HL-60 (cell line): ENCODE data around the gene ADISSP.

Source experiments
- DNase-seq, 2 experiments: peaks; one replicate each; pipeline ENCODE4 v3.0.0-alpha.2; 2010 to 2020; ENCODE audit warnings: low read depth in 1 of 2, low spot score in 1 of 2
- H3K27ac ChIP-seq: fragments of 250-450 bp; sonication (Bioruptor Pico); replicated peaks from 2 replicates; pipeline ENCODE4 v1.5.1; 2020; ENCODE audit warnings: mild to moderate bottlenecking, moderate library complexity
- H3K27me3 ChIP-seq: fragments of 250-450 bp; sonication (Bioruptor Pico); 2 replicates; pipeline ENCODE4 v1.5.1; 2021; ENCODE audit warnings: mild to moderate bottlenecking, moderate library complexity; ENCODE audit not compliant: insufficient read depth, poor library complexity, severe bottlenecking
- H3K4me3 ChIP-seq: replicated peaks from 2 replicates; pipeline ENCODE4 v1.5.1; 2011; ENCODE audit warnings: mild to moderate bottlenecking, control low read depth, low read length; ENCODE audit not compliant: insufficient read depth
- CTCF ChIP-seq: IDR thresholded peaks from one replicate; pipeline ENCODE4 v1.5.1; 2011; ENCODE audit warnings: low read length, control low read depth, inconsistent platforms; ENCODE audit not compliant: insufficient read depth
- GABPA ChIP-seq: IDR thresholded peaks from 2 replicates; pipeline ENCODE4 v1.6.1; 2012; ENCODE audit warnings: low read depth
- POLR2AphosphoS5 ChIP-seq: IDR thresholded peaks from 2 replicates; pipeline ENCODE4 v1.6.1; 2012; ENCODE audit warnings: low read depth
- SPI1 ChIP-seq: IDR thresholded peaks from 2 replicates; pipeline ENCODE4 v1.6.1; 2012; ENCODE audit warnings: low read depth, mild to moderate bottlenecking, borderline replicate concordance
- TF ChIP-seq, protein P1 (sequence below): IDR thresholded peaks from 2 replicates; pipeline ENCODE4 v1.6.1; 2012; ENCODE audit warnings: low read depth; ENCODE audit not compliant: insufficient replicate concordance

The ADISSP gene

GRCh38 chr20:3704087-3704486, 63.5 kb downstream of the ADISSP start:
- TF ChIP-seq SPI1 = no peak
- TF ChIP-seq, protein P1, sequence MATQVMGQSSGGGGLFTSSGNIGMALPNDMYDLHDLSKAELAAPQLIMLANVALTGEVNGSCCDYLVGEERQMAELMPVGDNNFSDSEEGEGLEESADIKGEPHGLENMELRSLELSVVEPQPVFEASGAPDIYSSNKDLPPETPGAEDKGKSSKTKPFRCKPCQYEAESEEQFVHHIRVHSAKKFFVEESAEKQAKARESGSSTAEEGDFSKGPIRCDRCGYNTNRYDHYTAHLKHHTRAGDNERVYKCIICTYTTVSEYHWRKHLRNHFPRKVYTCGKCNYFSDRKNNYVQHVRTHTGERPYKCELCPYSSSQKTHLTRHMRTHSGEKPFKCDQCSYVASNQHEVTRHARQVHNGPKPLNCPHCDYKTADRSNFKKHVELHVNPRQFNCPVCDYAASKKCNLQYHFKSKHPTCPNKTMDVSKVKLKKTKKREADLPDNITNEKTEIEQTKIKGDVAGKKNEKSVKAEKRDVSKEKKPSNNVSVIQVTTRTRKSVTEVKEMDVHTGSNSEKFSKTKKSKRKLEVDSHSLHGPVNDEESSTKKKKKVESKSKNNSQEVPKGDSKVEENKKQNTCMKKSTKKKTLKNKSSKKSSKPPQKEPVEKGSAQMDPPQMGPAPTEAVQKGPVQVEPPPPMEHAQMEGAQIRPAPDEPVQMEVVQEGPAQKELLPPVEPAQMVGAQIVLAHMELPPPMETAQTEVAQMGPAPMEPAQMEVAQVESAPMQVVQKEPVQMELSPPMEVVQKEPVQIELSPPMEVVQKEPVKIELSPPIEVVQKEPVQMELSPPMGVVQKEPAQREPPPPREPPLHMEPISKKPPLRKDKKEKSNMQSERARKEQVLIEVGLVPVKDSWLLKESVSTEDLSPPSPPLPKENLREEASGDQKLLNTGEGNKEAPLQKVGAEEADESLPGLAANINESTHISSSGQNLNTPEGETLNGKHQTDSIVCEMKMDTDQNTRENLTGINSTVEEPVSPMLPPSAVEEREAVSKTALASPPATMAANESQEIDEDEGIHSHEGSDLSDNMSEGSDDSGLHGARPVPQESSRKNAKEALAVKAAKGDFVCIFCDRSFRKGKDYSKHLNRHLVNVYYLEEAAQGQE = no peak
- no peak for TF ChIP-seq CTCF
- TF ChIP-seq GABPA = no peak
- no peak for TF ChIP-seq POLR2AphosphoS5
- no peaks in the 10 kb centered on the region for H3K27me3 ChIP-seq
- no peak overlapping the region for H3K4me3 ChIP-seq

More at GRCh38 chr20:3704087-3704486, 63.5 kb downstream of the ADISSP start:
- DNase-seq = no peak
- no peak overlapping the region for H3K27ac ChIP-seq
